Activated T-helper 1 cell treated with anti-CD3 and anti-CD28 coated beads, Interleukin-12 subunit alpha, Interleukin-12 subunit beta, Interleukin-2, Interleukin-4 antibody, amounts not matched to agents 30 ng/mL and 10 ng/mL and 1 ng/mL, durations not matched to agents 14 hours and 24 hours and 36 hours (primary cell): ENCODE data around the gene C1QTNF5. TPM values are rescaled to one million over a fixed set of nuclear protein-coding genes. Genes with fewer than 3 reads are reported as not detected.

Experiments used
- DNase-seq: peaks from one replicate; pipeline ENCODE4 v3.0.0; 2021; ENCODE audit warnings: low spot score
- H3K27ac Mint-ChIP-seq: one replicate; pipeline ENCODE4 v1.8.0; 2021; ENCODE audit warnings: mild to moderate bottlenecking, mixed read lengths
- H3K27me3 Mint-ChIP-seq: one replicate; pipeline ENCODE4 v1.8.0; 2022; ENCODE audit warnings: mild to moderate bottlenecking, moderate library complexity, mixed read lengths; ENCODE audit not compliant: insufficient read depth
- H3K36me3 Mint-ChIP-seq: one replicate; pipeline ENCODE4 v1.8.0; 2021; ENCODE audit warnings: low read depth, mixed read lengths
- H3K4me1 Mint-ChIP-seq: one replicate; pipeline ENCODE4 v1.8.0; 2021; ENCODE audit warnings: low read depth, mixed read lengths
- H3K4me3 Mint-ChIP-seq: one replicate; pipeline ENCODE4 v1.8.0; 2021; ENCODE audit warnings: mild to moderate bottlenecking, moderate library complexity, mixed read lengths
- H3K9me3 Mint-ChIP-seq: one replicate; pipeline ENCODE4 v1.8.0; 2021; ENCODE audit warnings: mixed read lengths
- intact Hi-C: fragments of 100-400 bp; cut with micrococcal nuclease; formaldehyde crosslinking; loops from one replicate; pipeline ENCODE4 v1.15.1; 2024
- total RNA-seq: library from RNA; stranded (reverse); gene quantifications from 2 replicates; pipeline ENCODE4 v1.2.3, GENCODE V29; 2022

C1QTNF5 gene
- total RNA-seq, 1 donor from 2014 or later: not detected

- DNase-seq: no peak
- Mint-ChIP-seq H3K4me1 (peaks cover 26% of the 10 kb centered on the region), H3K27ac (no peak overlapping the region), H3K4me3 (no peak overlapping the region), H3K36me3 (no peaks in the 10 kb centered on the region), H3K9me3 (no peaks in the 10 kb centered on the region), H3K27me3 (peaks cover 56% of the 10 kb centered on the region)
- intact Hi-C loops: loop anchor here (10.0 kb wide), 1 partner anchor 365 kb away; the partner anchor contains the start of gene NECTIN1
Measured at GRCh38 chr11:119359365-119360214, 18.9 kb upstream of the C1QTNF5 start.

- H3K27ac Mint-ChIP-seq: peak overlapping the region; percentile 34
- intact Hi-C loops: loop anchor here (2.0 kb wide), 1 partner anchor 18 kb away; no protein-coding TSS in a partner anchor
- peaks cover 22% of the 10 kb centered on the region for H3K4me1 Mint-ChIP-seq
- no peaks in the 10 kb centered on the region for H3K9me3 Mint-ChIP-seq
- H3K4me3 Mint-ChIP-seq: peak overlapping the region; percentile 75
- peaks cover 59% of the 10 kb centered on the region for H3K27me3 Mint-ChIP-seq
- no peaks in the 10 kb centered on the region for H3K36me3 Mint-ChIP-seq
- DNase-seq: no peak
Measured at GRCh38 chr11:119357074-119357473, 16.4 kb upstream of the C1QTNF5 start.

- peaks cover 18% of the 10 kb centered on the region for H3K4me1 Mint-ChIP-seq
Measured at GRCh38 chr11:119356349-119357031, 15.8 kb upstream of the C1QTNF5 start.

GRCh38 chr11:119355091-119355843, 14.6 kb upstream of the C1QTNF5 start:
- H3K9me3 Mint-ChIP-seq: no peaks in the 10 kb centered on the region
- H3K4me1 Mint-ChIP-seq: peaks cover 18% of the 10 kb centered on the region
- H3K4me3 Mint-ChIP-seq: peak overlapping the region; percentile 49
- peaks cover 60% of the 10 kb centered on the region for H3K27me3 Mint-ChIP-seq
- intact Hi-C loops: no loop called here
- no peak for DNase-seq
- H3K36me3 Mint-ChIP-seq: no peaks in the 10 kb centered on the region
- no peak overlapping the region for H3K27ac Mint-ChIP-seq

More at GRCh38 chr11:119356349-119357031, 15.8 kb upstream of the C1QTNF5 start:
- DNase-seq: peak; percentile 61
- H3K27ac Mint-ChIP-seq: peak overlapping the region; percentile 69
- no peaks in the 10 kb centered on the region for H3K36me3 Mint-ChIP-seq
- peak overlapping the region; percentile 84 for H3K4me3 Mint-ChIP-seq
- intact Hi-C loops: loop anchor here (1.0 to 2.0 kb wide), 4 partner anchors 18 to 118 kb away; partner anchors contain the start of gene USP2
- peaks cover 61% of the 10 kb centered on the region for H3K27me3 Mint-ChIP-seq
- no peaks in the 10 kb centered on the region for H3K9me3 Mint-ChIP-seq

- peaks cover 56% of the 10 kb centered on the region for H3K27me3 Mint-ChIP-seq
- H3K27ac Mint-ChIP-seq: no peak overlapping the region
Measured at GRCh38 chr11:119352857-119353260, 12.2 kb upstream of the C1QTNF5 start.

GRCh38 chr11:119351232-119351631, 10.5 kb upstream of the C1QTNF5 start:
- Mint-ChIP-seq H3K27me3 (peaks cover 48% of the 10 kb centered on the region), H3K36me3 (no peaks in the 10 kb centered on the region), H3K4me3 (no peak overlapping the region), H3K4me1 (peaks cover 5% of the 10 kb centered on the region), H3K9me3 (no peaks in the 10 kb centered on the region), H3K27ac (no peak overlapping the region)
- DNase-seq: no peak
- intact Hi-C loops: no loop called here

More at GRCh38 chr11:119352857-119353260, 12.2 kb upstream of the C1QTNF5 start:
- no peaks in the 10 kb centered on the region for H3K9me3 Mint-ChIP-seq
- no peaks in the 10 kb centered on the region for H3K36me3 Mint-ChIP-seq
- no peak for DNase-seq
- peaks cover 10% of the 10 kb centered on the region for H3K4me1 Mint-ChIP-seq
- intact Hi-C loops: no loop called here
- no peak overlapping the region for H3K4me3 Mint-ChIP-seq

- H3K27me3 Mint-ChIP-seq: peaks cover 41% of the 10 kb centered on the region
Measured at GRCh38 chr11:119350302-119350701, 9.6 kb upstream of the C1QTNF5 start.

GRCh38 chr11:119347940-119348605, 7.4 kb upstream of the C1QTNF5 start:
- Mint-ChIP-seq H3K36me3 (no peaks in the 10 kb centered on the region), H3K27ac (no peak overlapping the region), H3K9me3 (no peaks in the 10 kb centered on the region), H3K4me3 (no peak overlapping the region), H3K27me3 (peaks cover 32% of the 10 kb centered on the region), H3K4me1 (no peaks in the 10 kb centered on the region)
- DNase-seq: no peak
- intact Hi-C loops: no loop called here

More at GRCh38 chr11:119350302-119350701, 9.6 kb upstream of the C1QTNF5 start:
- Mint-ChIP-seq H3K9me3 (no peaks in the 10 kb centered on the region), H3K36me3 (no peaks in the 10 kb centered on the region), H3K4me1 (no peaks in the 10 kb centered on the region), H3K4me3 (no peak overlapping the region), H3K27ac (no peak overlapping the region)
- DNase-seq: no peak
- intact Hi-C loops: no loop called here

- Mint-ChIP-seq H3K4me1 (no peaks in the 10 kb centered on the region), H3K27ac (no peak overlapping the region), H3K9me3 (no peaks in the 10 kb centered on the region), H3K27me3 (peaks cover 31% of the 10 kb centered on the region), H3K4me3 (no peak overlapping the region), H3K36me3 (no peaks in the 10 kb centered on the region)
- intact Hi-C loops: no loop called here
- DNase-seq: no peak
Measured at GRCh38 chr11:119347242-119347641, 6.6 kb upstream of the C1QTNF5 start.

- no peaks in the 10 kb centered on the region for H3K36me3 Mint-ChIP-seq
- no peaks in the 10 kb centered on the region for H3K9me3 Mint-ChIP-seq
- no peak within 1 kb of the TSS for H3K27ac Mint-ChIP-seq
- intact Hi-C loops: no loop called here
- no peaks in the 10 kb centered on the region for H3K4me1 Mint-ChIP-seq
- H3K27me3 Mint-ChIP-seq: peaks cover 29% of the 10 kb centered on the region
- H3K4me3 Mint-ChIP-seq: no peak within 1 kb of the TSS
- DNase-seq: no peak
Measured at GRCh38 chr11:119346605-119347004, 5.9 kb upstream of the C1QTNF5 start, which contains the start of gene MFRP. TSS of gene MFRP (minus strand) at chr11:119346705. CDS start at chr11:119346513, 192 bp downstream.

GRCh38 chr11:119345685-119346084, 5.0 kb upstream of the C1QTNF5 start:
- no peak for DNase-seq

More at GRCh38 chr11:119345685-119346084, 5.0 kb upstream of the C1QTNF5 start:
- no peak overlapping the region for H3K4me3 Mint-ChIP-seq
- peaks cover 30% of the 10 kb centered on the region for H3K27me3 Mint-ChIP-seq
- H3K9me3 Mint-ChIP-seq: no peaks in the 10 kb centered on the region
- intact Hi-C loops: no loop called here
- no peaks in the 10 kb centered on the region for H3K36me3 Mint-ChIP-seq
- H3K4me1 Mint-ChIP-seq: no peaks in the 10 kb centered on the region
- no peak overlapping the region for H3K27ac Mint-ChIP-seq
